ENCODE results near the gene TACR1. TPM values are rescaled to one million over a fixed set of nuclear protein-coding genes. Genes with fewer than 3 reads are reported as not detected.

The TACR1 gene
- total RNA-seq, 1 experiment from 2014 or later, result not detected

DNA sequence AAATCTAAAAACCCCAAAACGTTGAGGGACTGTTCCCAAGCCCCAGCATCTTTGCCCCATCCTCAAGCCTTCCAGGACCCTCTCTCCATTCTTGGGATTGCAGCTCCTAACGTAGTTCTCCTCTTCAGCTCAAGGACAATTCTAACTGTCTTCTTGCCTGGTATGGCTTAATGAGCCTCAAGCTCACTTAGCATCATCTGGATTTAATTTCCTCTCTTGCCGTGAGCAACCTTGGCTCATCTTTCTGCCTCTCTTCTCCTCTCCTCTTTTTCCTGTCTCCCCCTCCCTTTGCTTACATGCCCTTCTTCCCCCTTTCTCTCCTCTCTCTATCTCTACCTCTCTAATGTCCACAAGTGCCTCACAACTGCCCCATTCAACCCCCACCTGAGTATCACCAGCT is 44.2 kb downstream of the TACR1 start:
- Histone ChIP-seq H2AFZ (ENCODE audit: low read depth, low read length, poor library complexity, severe bottlenecking) (no peak overlapping the region), H4K20me1 (ENCODE audit: insufficient read depth) (no peaks in the 10 kb centered on the region), H3K36me3 (ENCODE audit: control insufficient read depth in 1 of 2, insufficient read depth in 2 of 2, low read length in 2 of 2) (no peaks in the 10 kb centered on the region), H3K27me3 (ENCODE audit: insufficient read depth, low read length) (peaks cover 14% of the 10 kb centered on the region), H3K4me2 (ENCODE audit: low read length) (no peak overlapping the region), H3K27ac (ENCODE audit: low read depth, low read length) (no peak overlapping the region), H3K4me3 (replicated peaks in 1 of 2; ENCODE audit: low read depth in 1 of 2, low read length in 2 of 2) (no peak overlapping the region), H3K79me2 (ENCODE audit: insufficient read depth, low read length) (no peaks in the 10 kb centered on the region), H3K4me1 (ENCODE audit: control insufficient read depth in 1 of 2, insufficient read depth in 2 of 2, low read length in 2 of 2) (no peaks in the 10 kb centered on the region), H3K9me2 (ENCODE audit: insufficient read depth) (no peaks in the 10 kb centered on the region), H3K9ac (ENCODE audit: low read length) (no peak overlapping the region), H3K9me3 (ENCODE audit: control insufficient read depth in 1 of 2, insufficient read depth in 1 of 2, low read depth in 1 of 2, low read length in 2 of 2) (no peaks in the 10 kb centered on the region)
- no peak for TF ChIP-seq RAD21 (IDR thresholded peaks at IDR 0.05; ENCODE audit: low read depth)
- no peak for TF ChIP-seq TCF7L2 (IDR thresholded peaks at IDR 0.05; ENCODE audit: borderline replicate concordance, extremely low read depth, insufficient read depth, insufficient read length)
- TF ChIP-seq SIN3A (IDR thresholded peaks at IDR 0.05; ENCODE audit: low read depth), result no peak
- no peak for TF ChIP-seq SP1 (IDR thresholded peaks at IDR 0.05; ENCODE audit: low read depth)
- TF ChIP-seq ELF1 (IDR thresholded peaks at IDR 0.05; ENCODE audit: borderline replicate concordance, low read depth), result no peak
- no peak for TF ChIP-seq REST (IDR thresholded peaks at IDR 0.05; ENCODE audit: low read depth)
- POLR2A ChIA-PET, result no interaction called here
- intact Hi-C loops (cut with micrococcal nuclease), result no loop called here
- BruUV-seq (replicated peaks), result no TSS peak
- CTCF ChIA-PET, result no interaction called here
- RAD21 ChIA-PET (ENCODE audit: low non-redundant PET in 1 of 2, low total read pairs in 2 of 2, uncharacterized antibody in 2 of 2, unreplicated experiment in 2 of 2), result no interaction called here
- DNase-seq (ENCODE audit: low read depth, low spot score) (no peak), ATAC-seq (no peak)

- RAD21 ChIA-PET (ENCODE audit: low non-redundant PET in 1 of 2, low total read pairs in 2 of 2, uncharacterized antibody in 2 of 2, unreplicated experiment in 2 of 2), result no interaction called here
- H3K27me3 ChIP-seq (ENCODE audit: insufficient read depth, low read length), result peaks cover 14% of the 10 kb centered on the region
- no peak overlapping the region for H3K9ac ChIP-seq (ENCODE audit: low read length)
- no peak overlapping the region for H3K4me3 ChIP-seq (replicated peaks in 1 of 2; ENCODE audit: low read depth in 1 of 2, low read length in 2 of 2)
- no peaks in the 10 kb centered on the region for H3K9me2 ChIP-seq (ENCODE audit: insufficient read depth)
- H3K27ac ChIP-seq (ENCODE audit: low read depth, low read length), result no peak overlapping the region
- CTCF ChIA-PET, result no interaction called here
- no TSS peak for BruUV-seq (replicated peaks)
- H4K20me1 ChIP-seq (ENCODE audit: insufficient read depth), result no peaks in the 10 kb centered on the region
- H2AFZ ChIP-seq (ENCODE audit: low read depth, low read length, poor library complexity, severe bottlenecking), result no peak overlapping the region
- H3K79me2 ChIP-seq (ENCODE audit: insufficient read depth, low read length), result no peaks in the 10 kb centered on the region
- DNase-seq (ENCODE audit: low read depth, low spot score), result no peak
- H3K9me3 ChIP-seq (ENCODE audit: control insufficient read depth in 1 of 2, insufficient read depth in 1 of 2, low read depth in 1 of 2, low read length in 2 of 2), result no peaks in the 10 kb centered on the region
- no peak overlapping the region for H3K4me2 ChIP-seq (ENCODE audit: low read length)
- POLR2A ChIA-PET, result no interaction called here
- intact Hi-C loops (cut with micrococcal nuclease), result no loop called here
- no peaks in the 10 kb centered on the region for H3K4me1 ChIP-seq (ENCODE audit: control insufficient read depth in 1 of 2, insufficient read depth in 2 of 2, low read length in 2 of 2)
- no peaks in the 10 kb centered on the region for H3K36me3 ChIP-seq (ENCODE audit: control insufficient read depth in 1 of 2, insufficient read depth in 2 of 2, low read length in 2 of 2)
- ATAC-seq, result no peak
- TF ChIP-seq ZNF274 (IDR thresholded peaks at IDR 0.05; ENCODE audit: low read depth, low read length), result no peak
- no peak for TF ChIP-seq REST (IDR thresholded peaks at IDR 0.05; ENCODE audit: low read depth)
- no peak for TF ChIP-seq SIN3A (IDR thresholded peaks at IDR 0.05; ENCODE audit: low read depth)
- TF ChIP-seq ATF3 (IDR thresholded peaks at IDR 0.05), result no peak
- TF ChIP-seq, protein P1, sequence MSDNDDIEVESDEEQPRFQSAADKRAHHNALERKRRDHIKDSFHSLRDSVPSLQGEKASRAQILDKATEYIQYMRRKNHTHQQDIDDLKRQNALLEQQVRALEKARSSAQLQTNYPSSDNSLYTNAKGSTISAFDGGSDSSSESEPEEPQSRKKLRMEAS (IDR thresholded peaks at IDR 0.05), result no peak
- no peak for TF ChIP-seq ZFX (IDR thresholded peaks at IDR 0.05)
- no peak for TF ChIP-seq POLR2A (IDR thresholded peaks at IDR 0.05; ENCODE audit: borderline replicate concordance, extremely low read depth, insufficient read depth, insufficient read length)
These were observed 46.1 kb downstream of the TACR1 start for GRCh38 chr2:75153221-75153620.

All from HCT116 (cell line).